ENCODE measurements around the gene KDM6A.

GRCh38 chrX:45128896-45129454 lies 256.0 kb downstream of the KDM6A start:
- no peak for TF ChIP-seq EZH2 (IDR thresholded peaks at IDR 0.05; ENCODE audit: low read length, missing control alignments)
- TF ChIP-seq, protein P1, sequence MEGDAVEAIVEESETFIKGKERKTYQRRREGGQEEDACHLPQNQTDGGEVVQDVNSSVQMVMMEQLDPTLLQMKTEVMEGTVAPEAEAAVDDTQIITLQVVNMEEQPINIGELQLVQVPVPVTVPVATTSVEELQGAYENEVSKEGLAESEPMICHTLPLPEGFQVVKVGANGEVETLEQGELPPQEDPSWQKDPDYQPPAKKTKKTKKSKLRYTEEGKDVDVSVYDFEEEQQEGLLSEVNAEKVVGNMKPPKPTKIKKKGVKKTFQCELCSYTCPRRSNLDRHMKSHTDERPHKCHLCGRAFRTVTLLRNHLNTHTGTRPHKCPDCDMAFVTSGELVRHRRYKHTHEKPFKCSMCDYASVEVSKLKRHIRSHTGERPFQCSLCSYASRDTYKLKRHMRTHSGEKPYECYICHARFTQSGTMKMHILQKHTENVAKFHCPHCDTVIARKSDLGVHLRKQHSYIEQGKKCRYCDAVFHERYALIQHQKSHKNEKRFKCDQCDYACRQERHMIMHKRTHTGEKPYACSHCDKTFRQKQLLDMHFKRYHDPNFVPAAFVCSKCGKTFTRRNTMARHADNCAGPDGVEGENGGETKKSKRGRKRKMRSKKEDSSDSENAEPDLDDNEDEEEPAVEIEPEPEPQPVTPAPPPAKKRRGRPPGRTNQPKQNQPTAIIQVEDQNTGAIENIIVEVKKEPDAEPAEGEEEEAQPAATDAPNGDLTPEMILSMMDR (conservative IDR thresholded peaks at IDR 0.05 in 1 of 2, IDR thresholded peaks at IDR 0.05 in 1 of 2; ENCODE audit: low read depth in 1 of 2, low read length in 2 of 2), result no peak
